ENCODE data around the gene SLAMF6. TPM values are rescaled to one million over a fixed set of nuclear protein-coding genes. Genes with fewer than 3 reads are reported as not detected.
"Not testable (repeated sequence)": the region's sequence is repeated elsewhere in the genome, so short reads cannot be mapped to it uniquely, and the experiment has no call there.

The SLAMF6 gene
- not detected in 2 replicates for total RNA-seq (2014; rRNA removed)
- not detected for polyA plus RNA-seq (2012)

DNA sequence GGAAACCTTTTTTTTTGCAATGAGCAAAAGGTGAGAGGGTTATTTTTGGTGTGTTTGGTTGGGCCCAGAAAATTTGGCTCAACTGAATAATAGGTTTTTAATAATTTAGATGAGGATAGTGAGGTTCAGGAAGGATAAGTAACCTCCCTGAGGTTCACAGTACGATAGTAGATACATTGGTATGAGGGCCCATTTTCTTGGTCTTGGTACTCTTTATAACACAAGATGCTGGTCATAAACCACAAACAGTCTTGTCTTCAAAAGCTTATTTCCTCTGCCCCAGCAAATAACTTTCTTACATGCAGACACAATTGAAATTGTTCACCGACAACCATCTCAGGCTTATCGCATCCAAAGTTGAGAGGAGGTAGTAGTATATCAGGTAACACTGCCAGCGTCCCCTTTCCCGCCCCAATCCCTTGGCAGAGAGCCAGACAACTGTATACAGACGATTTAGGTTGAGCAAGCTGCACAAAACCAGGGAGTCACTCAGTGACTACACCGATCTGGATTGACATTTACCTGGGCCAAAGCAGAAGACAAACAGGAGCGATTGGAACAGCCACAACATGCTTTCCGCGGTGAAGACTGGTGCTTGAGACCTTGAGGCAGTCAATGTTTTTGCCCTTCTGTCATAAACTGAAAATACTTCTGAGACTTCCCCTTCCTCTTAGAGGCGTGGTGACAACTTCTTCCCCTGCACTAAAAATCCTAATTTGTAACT lies at the start of gene SLAMF6:
TSS of gene SLAMF6 (minus strand) at position 634 of the 724 bp plus-strand sequence. CDS start at position 571, 63 bp downstream.
- no peak for DNase-seq (ENCODE audit: low read depth)

DNA sequence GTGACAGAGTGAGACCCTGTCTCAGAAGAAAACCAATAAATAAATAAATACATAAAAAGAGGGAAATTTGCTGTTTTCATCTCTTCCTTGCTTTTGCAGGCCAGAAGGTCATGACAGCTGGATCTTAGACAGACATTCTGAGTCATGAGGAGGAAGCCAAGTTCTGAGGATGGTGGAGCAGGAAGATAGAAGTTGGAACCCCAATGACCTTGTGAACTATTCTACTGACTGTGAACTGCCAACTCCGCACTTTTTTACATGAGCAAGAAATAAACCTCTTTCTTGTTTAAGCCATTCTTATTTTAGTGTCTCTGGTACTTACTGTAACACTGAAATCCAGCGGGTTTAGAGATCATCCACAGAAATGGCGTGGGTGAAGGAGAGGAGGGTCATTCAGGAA lies 47.8 kb upstream of the SLAMF6 start:
- DNase-seq (ENCODE audit: low read depth): no peak

DNA sequence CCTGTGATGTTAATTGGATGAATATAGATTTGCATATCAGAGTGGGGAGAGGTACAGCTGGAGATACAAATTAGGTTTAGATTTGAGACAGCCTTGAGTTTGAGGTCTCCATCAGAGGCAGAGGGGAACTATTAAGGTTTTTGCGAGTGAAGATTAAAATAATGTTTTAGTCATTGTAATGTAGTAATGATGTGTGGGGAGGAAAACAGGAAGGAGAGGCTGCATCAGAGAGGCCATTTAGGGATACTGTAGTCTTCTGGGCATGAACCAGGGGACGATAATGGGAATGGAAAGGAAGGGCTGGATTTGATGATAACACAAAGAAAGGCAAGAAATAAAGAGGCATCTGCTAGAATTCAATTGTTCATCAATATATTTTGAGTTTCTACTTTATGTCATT lies 46.8 kb upstream of the SLAMF6 start:
- DNase-seq (ENCODE audit: low read depth): no peak

DNA sequence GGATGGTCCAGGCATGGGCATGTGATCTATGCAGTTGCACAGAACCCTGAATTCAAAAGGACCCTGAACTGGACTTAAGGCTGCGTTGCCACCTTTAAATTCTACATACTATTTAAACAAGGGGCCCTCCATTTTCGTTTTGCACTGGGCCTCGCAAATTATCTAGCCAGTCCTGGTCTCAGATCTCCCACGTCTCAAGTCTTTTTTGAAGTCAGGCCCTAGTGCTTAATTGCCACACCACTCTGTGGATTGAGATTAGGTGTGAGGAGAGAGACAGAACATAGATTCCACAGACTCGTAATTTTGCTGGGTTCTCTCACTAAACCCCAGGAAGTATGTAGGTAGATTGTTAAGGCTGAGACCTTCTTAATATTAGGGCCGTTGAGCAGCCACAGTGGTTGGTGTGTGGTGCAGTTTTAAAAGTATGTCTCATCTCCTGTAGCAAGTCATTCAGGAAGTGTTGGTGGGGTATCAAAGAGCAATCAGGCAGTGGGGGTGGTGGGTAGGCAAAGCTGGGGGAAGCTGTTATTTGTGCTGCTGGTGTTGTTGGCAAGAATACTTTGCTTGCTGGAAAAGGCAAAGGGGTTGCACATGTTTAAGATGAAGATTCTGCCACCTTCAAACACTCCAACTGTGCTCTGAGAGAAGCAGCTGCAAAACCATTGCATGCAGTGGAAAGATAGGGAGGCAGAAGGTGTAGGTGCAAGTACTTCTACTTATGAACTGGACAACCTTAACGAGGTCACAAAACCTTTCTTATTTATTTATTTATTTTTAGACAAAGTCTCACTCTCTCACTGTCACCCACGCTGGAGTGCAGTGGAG lies 45.0 kb upstream of the SLAMF6 start:
- no peak for DNase-seq (ENCODE audit: low read depth)

DNA sequence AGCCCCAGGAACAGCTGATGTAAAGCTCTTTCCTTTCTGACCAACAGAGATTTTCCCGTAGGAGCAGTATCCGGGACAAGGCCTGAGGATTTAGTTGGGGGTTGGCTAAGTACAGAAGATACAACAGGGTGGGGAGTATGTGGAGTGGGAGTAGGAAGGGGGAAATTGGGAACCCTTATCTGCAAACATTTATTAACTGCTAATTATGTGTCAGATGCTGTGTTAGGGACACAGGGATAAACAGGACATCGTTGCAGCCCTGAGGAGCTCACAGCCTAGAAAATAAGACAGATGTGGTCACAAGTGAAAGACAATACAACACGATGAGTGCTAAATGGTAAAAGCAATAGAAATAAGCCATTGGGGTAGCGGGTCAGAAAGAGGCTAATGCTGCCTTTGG lies 44.3 kb upstream of the SLAMF6 start:
- no peak for DNase-seq (ENCODE audit: low read depth)

DNA sequence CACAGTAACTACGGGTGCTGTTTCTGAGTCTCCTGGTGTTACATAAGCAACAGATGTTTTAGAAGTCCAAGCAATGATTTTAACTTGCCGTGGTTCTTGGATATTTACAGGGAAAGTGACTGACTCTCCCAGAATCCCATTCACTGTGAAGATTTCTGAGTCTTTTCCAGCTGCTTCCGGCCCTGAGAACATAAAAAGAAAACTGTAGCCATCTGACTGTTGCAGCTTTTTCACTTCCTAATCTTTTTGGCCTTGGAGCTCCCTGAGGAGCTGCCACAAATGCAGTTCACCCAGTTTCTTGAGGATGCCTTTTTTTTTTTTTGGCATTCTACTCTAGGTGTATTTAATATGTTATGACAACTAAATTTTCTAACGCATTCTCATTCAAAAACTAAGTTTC lies 42.5 kb upstream of the SLAMF6 start:
- DNase-seq (ENCODE audit: low read depth): no peak

DNA sequence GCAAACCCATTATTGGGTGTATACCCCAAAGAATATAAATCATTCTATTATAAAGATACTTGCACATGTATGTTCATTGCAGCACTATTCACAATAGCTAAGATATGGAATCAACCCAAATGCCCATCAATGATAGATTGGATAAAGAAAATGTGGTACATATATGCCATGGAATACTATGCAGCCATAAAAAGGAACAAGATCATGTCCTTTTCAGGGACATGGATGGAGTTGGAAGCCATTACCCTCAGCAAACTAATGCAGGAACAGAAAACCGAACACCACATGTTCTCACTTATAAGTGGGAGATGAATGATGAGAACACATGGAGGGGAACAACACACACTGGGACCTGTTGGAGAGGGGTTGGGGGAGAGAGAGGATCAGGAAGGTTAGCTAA lies 40.2 kb upstream of the SLAMF6 start:
- not testable (repeated sequence) for DNase-seq (ENCODE audit: low read depth)

DNA sequence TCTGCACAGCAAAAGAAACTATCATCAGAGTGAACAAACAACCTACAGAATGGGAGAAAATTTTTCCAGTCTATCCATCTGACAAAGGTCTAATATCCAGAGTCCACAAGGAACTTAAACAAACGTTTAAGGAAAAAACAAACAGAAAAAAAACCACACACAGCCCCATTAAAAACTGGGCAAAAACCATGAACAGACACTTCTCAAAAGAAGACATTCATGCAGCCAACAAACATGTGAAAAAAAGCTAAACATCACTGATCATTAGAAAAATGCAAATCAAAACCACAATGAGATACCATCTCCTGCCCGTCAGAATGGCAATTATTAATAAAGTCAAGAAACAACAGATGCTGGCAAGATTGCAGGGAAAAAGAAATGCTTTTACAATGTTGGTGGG lies 39.7 kb upstream of the SLAMF6 start:
- not testable (repeated sequence) for DNase-seq (ENCODE audit: low read depth)

DNA sequence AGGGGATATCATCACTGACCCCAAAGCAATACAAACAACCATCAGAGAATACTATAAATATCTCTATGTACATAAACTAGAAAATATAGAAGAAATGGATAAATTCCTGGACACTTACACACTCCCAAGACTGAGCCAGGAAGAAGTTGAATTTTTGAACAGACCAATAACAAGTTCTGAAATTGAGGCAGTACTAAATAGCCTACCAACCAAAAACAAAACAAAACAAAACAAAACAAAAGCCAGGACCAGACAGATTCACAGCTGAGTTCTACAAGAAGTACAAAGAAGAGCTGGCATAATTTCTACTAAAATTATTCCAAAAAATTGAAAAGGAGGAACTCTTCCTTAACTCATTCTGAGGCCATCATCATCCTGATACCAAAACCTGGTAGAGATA lies 37.8 kb upstream of the SLAMF6 start:
- no peak for DNase-seq (ENCODE audit: low read depth)

DNA sequence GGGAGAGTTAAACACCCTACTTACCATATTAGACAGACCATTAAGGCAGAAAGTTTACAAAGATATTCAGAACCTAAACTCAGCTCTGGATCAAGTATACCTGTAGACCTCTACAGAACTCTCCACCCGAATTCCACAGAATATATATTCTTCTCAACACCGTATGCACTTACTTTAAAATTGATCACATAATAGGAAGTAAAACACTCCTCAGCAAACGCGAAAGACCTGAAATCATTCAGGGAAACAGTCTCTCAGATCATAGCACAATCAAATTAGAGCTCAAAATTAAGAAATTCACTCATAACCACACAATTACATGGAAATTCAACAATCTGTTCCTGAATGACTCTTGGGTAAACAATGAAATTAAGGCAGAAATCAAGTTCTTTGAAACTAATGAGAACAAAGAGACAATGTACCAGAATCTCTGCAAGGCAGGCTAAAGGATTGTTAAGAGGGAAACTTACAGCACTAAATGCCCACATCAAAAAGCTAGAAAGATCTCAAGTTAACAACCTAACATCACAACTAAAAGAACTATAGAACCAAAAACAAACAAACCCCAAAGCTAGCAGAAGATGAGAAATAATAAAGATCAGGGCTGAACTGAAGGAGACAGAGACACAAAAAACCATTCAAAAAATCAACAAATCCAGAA lies 37.1 kb upstream of the SLAMF6 start:
- DNase-seq (ENCODE audit: low read depth): no peak

DNA sequence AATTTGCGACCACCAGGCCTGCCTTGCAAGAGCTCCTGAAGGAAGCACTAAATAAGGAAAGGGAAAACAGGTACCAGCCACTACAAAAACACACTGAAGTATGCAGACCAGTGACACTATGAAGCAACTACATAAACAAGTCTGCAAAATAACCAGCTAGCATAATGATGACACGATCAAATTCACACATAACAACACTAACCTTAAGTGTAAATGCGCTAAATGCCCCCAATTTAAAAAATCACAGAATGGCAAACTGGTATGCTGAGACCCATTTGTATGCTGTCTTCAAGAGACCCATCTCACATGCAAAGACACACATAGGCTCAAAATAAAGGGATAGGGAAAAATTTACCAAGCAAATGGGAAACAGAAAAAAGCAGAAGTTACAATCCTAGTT lies 36.4 kb upstream of the SLAMF6 start:
- DNase-seq (ENCODE audit: low read depth): not testable (repeated sequence)

DNA sequence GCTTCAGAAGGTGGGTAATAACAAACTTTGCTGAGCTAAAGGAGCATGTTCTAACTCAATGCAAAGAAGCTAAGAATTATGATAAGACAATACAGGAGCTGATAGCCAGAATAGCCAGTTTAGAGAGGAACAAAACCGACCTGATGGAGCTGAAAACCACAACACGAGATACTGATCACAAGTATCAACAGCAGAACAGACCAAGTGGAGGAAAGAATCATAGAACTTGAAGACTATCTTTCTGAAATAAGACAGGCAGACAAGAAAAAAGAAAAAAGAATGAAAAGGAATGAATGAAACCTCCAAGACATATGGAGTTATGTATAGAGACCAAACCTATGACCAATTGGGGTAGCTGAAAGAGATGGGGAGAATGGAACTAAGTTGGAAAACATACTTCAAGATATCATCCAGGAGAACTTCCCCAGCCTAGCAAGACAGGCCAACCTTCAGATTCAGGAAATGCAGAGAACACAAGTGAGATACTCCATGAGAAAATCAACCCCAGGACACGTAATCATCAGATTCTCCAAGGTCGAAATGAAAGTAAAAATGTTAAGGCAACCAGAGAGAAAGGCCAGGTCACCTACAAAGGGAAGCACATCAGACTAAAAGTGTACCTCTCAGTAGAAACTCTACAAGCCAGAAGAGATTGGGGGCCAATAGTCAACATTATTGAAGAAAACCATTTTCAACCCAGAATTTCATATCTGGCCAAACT lies 35.8 kb upstream of the SLAMF6 start:
- no peak for DNase-seq (ENCODE audit: low read depth)

DNA sequence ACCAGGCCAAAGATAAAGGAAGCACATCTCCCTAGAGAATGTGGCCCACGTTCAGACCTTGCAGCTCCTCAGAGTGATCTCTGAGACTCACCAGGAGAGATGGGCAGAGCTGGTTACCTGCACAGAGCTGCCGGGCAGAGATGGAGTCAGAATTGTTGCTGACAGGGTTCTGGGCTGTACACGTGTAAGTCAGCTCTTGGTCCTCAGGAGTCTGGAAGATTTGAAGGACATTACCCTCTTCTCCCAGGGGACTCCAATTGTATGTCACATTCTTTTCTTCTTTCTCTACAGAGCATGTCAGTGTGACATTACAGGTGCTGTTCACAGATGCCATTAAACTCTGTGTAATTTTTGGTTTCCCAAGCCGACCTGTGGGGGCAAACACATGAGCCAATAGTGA lies 30.7 kb upstream of the SLAMF6 start:
- no peak for DNase-seq (ENCODE audit: low read depth)

DNA sequence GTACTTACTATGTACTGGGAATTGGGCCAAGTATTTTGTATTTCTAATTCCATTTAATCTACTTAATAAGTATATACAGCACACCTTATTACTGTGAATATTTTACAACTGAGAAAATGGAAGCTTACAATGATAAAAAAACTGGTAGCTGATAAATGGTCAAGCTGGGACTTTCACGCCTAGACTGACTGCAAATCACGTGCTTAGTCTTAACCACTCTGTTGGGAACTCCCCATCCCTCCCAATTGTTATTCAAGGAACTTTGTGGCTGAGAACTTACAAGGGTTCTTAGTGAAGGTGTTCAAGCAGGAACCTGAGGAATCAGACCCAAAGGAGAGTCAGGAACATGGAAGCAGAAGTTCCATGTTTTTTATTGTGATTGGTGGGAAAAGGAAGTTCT lies 29.4 kb upstream of the SLAMF6 start:
- no peak for DNase-seq (ENCODE audit: low read depth)

DNA sequence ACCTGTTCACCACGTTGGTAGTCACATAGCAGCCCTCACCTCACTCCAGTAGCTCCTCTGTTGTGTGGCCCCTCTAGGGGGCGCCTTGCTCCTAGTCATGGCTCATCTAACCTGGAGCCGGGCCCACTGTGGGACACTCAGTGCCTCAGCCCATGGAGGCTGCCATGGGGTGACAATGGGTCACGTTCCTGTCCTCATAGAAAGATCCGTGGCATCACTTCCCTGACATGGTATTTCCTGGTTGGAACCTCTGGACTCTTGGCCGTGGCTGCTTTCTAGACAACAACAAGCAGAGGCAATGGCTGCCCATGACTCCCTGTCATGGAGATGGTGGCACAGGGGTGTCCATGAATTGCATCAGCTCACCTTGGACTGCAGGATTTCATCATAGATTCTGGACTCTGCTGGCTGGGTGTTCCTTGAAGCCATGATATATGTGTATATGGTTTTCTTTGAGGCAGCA lies 27.5 kb upstream of the SLAMF6 start:
- no peak for DNase-seq (ENCODE audit: low read depth)

DNA sequence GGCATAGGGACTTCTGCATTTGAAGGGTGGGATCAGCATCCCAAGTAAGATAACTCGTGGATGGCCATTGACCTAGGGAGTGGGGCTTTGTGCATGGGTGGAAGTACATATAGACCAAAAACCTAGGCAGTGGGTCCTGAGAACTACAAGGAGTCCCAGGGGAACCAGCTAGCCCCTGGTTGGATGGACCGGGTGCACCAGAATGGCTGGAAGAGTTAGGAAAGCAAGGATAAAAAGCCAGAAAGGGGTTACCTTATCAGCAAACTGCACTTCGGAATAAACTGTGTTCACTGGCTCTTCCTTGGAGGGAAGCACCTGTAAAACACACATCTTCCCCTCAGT lies 26.6 kb upstream of the SLAMF6 start:
- DNase-seq (ENCODE audit: low read depth): no peak

DNA sequence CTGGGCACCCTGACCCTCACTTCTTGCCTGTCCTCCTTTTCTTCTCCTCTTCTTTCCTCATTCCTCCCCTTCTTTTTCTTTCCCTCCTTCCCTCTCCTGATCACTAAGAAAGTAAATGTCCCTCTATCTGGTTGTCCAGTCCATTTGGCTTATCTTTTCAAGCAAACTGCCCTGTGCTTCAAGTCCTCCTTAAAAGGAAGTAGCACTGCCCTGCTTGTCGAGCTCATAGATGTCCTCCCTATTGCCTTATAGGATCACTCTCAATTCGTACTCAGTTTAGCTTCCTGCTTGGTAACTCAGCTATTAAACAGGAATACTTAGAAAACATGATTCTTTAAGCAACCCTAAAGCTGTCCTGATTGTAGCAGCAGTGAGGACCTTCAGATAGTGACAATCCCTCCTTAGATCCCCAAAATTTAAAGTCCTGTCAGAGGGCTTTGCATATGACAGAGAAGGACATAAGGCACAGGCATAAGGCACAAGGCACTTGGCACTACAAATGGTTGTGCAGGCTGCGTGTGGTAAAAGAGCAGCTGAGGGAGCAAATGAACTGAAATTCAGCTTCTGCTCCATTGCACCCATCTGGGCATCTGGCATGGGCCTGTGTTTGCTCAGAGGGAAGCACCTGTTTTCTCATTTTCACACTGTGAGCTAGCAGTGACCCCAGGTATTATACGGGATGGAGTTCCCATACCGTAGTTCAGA lies 26.1 kb upstream of the SLAMF6 start:
- DNase-seq (ENCODE audit: low read depth): no peak

DNA sequence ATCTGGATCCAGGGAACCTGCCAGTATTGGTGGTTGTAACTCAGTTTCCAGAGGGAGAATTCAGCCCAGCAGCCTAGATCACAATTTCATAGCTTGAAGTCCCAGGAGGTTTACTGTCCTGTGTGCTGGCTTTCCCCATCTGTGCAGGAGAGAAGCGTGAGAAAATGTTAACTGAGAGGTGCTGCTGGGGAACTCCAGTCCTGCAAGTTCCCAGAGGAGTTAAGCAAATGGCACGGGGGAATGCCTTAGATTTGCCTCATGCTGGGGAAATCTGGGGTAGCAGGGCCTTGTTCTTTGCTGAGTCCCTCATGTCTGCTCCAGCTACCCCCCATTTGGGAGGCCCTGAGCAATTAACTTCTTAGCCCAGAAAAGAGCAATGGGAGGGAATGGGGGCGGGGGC lies 25.1 kb upstream of the SLAMF6 start:
- no peak for DNase-seq (ENCODE audit: low read depth)

DNA sequence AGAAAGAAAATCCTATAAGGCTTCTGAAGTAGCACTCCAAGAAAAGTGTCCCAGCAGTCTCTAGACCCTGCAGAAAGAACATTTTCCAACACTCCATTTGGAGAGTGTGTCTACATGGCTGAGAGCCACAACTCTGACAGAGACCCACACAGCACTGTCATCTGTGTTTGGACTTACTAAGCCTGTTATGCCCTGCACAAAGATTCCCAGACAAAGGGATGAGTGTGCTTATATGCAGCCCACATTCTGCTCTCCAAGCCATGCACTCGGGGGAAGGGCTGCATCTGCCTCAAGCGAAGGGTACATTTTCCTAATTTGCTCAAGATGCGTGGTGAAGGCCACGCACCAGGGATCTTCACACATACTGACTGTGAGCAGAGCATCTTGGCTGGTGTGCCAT lies 24.4 kb upstream of the SLAMF6 start:
- no peak for DNase-seq (ENCODE audit: low read depth)

DNA sequence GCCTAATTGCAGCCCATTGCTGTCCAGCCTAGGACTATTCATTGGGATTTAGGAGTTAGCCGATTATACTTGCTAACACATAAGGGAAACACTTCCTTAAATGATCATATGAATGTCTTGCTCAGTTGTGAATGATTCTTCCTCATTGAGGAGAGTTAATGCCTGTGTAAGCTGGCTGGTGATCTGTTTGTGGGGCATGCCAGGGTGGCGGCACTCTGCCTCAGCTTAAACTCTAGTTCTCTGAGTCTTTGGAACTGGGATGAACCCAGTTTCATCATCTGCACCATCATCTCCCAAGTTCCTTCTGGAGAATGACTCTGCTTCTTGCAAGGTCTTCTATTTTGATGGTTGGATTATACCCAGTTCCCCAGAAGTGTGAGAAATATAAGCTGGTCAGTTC lies 23.9 kb upstream of the SLAMF6 start:
- DNase-seq (ENCODE audit: low read depth): no peak

DNA sequence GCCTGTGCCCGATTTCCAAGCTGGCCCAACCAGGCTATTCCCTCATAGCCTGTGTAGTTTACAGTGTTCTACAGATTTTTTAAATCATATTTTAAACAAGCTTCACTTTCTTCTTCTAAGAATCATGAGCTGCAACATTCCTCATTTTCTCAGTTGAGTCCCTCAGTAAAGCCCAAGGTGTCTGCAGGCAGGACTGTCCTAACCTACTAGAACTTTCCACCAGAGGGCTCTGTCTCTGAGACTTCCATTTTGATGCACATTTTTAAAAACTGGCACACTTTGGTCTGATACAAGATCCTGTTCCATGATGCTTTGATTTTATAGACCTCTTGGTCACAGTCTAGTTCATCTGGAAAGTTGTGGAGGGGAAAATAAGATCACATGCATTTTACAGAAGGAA lies 21.6 kb upstream of the SLAMF6 start:
- peak; percentile 4 for DNase-seq (ENCODE audit: low read depth)

All from LHCN-M2 (cell line).